CD4-positive, alpha-beta T cell treated with Interleukin-2 at 100 ng/mL for 4 hours (primary cell): Measurements from ENCODE around the gene ISOC2.
A peak's percentile ranks its signal among the peaks of the same experiment; 100 is the strongest.

ENCODE experiments used
- DNase-seq: peaks from one replicate; pipeline ENCODE4 v3.0.0-alpha.2; 2020; ENCODE audit warnings: low spot score

The ISOC2 gene

DNA sequence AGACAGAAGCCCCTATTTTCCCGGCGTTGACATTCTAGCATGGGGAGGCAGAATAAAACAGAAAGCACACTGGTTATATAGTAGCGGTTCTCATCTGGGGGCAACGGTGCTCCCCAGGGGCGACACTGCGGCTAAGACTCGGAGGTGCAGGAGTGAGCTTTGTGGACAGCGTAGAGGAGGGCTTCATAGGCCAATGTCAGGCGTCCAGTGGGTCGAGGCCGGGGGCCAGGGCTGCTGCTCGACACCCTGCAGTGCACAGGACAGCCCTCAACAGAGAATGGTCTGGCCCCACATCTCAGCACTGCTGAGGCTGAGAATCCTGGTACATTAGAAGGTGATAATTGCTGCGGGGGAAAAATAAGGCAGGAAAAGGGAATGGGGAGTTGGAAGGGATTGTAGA, 16.5 kb upstream of the ISOC2 start:
- DNase-seq = no peak

DNA sequence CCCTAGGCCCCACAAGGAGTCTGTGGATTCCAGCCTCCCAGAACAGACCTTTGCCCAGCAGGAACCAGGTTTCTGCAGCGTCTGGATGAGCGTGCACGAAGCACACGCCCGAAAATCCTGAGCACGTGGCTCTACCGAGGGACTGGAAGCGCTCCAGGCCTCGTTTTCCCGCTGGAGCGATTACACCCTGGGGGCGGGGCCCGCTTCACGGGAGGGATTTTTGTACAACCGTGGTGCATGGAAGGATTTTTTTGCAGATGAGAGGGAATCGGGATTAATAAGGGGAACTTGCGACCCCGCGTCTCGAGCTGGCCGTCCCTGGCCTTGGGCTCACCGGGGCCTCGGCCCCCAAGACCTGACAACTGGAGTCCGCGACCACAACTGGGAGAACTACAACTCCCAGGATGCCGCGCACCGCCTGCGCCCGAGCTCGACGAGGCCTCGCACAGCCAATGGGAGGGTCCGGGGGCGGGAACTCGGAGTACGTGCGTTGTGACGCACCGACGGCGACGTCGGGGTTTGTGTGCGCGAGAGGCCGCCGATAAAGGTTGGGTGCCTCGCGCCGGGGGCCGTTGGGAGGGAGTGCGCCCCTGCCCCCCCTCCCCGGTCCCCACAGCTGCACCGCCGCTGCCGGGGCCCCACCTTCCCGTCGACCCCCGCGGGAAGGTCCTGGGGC, 14.8 kb upstream of the ISOC2 start, which contains the start of gene ZNF628:
Gene ZNF628 (plus strand): TSS at position 518 of the 676 bp plus-strand sequence. CDS start 3,294 bp downstream, outside the sequence.
- DNase-seq = peak; percentile 98

- no peak for DNase-seq
These were observed 13.1 kb upstream of the ISOC2 start for GRCh38 chr19:55474269-55475265.

DNA sequence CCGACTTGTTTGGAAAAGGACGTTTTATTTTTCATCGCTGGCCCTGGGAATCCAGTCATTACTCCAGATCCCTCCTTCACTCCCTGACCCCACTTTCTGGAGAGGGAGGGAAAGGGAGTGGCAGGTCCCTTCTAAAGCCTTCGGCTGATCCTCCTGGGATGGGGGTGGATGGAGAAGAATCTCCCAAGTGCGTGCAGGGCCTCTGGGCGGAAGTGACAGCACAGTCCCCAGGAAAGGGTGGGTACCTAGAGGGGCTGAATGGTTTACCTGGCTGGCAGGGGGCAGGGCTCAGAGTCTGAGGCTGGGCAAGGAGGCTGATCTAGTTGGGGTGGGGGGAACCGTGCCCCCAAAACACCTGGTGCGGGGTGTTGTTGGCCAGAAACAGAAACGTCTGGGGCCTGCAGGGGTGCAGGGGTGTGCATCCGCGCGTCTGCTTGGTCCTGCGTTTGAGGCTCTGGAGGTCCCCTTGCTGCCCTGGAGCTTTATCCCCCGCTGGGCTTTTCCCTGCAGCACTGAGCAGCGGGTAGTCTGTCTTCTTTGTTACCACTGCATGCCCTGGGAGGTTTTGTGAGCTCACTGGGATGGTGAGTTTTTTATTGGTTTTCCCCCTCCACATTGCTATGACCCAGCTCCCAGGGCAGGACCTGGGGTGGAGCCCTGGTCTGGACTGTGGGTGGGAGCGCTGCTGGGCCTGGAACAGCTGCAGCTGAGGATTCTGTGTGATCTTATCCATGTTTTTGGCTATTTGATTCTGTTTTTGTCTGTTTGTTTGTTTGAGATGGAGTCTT, 12.0 kb upstream of the ISOC2 start:
- DNase-seq = no peak

GRCh38 chr19:55472463-55472862, 11.0 kb upstream of the ISOC2 start:
- DNase-seq = no peak

DNA sequence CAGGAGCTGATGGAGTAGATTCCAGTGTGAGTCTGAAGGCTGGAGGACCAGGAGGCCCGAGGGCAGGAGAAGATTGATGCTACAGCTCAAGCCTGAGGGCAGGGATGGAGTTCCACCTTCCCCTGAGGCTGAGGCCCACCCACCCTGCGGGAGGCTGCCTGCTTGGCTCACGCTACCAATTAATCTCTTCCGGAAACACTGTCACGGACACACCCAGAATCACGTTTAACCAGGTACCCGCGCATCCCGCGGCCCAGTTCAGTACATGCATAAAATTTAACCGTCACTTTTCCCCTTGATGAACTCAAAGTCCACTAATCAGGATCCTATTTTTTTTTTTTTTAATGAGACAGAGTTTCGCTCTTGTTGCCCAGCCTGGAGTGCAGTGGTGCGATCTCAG, 9.8 kb upstream of the ISOC2 start:
- no peak for DNase-seq

DNA sequence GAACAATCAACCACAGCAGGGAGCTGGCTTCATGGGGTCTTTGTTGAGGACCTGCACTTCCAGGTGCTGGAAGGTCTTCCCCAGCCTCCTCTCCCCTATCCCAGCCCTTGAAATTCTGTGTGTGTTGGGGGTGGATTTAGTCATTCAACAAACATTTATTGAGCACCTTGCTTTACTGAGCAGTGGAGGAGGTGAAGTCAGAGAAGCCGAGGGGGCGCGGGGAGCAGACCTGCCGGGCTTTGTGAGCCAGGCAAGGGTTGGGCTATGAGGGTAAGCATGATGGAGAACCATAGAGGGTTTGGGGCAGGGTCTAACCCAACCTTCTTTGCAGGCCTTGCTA, 6.6 kb upstream of the ISOC2 start:
- no peak for DNase-seq

- DNase-seq = peak; percentile 65
These were observed 6.0 kb upstream of the ISOC2 start for GRCh38 chr19:55467236-55468053.

GRCh38 chr19:55466241-55466614, 4.8 kb upstream of the ISOC2 start:
- DNase-seq = no peak

DNA sequence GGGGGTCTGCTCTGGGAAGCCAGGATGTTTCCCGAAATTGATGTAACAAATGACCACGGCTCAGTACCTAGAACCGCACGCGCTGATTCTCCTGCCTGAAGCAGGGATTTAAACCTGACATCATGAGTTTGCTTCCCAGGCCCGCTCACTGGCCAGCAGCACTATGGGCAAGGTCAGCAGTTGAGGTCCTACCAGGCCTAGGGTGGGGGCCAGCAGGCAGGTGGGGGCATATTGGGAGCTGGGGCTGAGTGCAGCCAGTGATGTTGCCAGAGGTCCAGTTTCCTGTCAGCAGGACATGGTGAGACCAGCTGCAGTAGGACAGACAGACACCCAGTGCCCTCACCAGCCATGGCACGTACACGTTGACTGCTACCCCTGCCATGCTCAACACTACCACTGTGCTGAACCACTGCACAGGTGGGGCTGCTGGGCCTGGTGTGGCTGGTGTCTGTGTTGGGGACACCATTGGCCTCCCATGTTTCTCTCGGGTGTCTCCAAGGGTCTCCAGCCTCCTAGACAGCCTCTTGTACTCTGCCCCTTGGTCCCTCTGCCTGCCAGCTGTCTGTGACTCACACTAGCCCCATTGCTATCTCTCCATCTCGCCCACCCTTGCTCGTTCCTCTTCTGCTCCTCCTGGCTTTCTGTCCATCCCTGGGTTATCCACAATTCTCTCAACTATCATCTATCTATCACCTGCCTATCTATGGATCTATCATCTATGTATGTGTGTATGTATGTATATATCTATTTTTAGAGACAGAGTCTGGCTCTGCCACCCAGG, 4.2 kb upstream of the ISOC2 start:
- DNase-seq = no peak

DNA sequence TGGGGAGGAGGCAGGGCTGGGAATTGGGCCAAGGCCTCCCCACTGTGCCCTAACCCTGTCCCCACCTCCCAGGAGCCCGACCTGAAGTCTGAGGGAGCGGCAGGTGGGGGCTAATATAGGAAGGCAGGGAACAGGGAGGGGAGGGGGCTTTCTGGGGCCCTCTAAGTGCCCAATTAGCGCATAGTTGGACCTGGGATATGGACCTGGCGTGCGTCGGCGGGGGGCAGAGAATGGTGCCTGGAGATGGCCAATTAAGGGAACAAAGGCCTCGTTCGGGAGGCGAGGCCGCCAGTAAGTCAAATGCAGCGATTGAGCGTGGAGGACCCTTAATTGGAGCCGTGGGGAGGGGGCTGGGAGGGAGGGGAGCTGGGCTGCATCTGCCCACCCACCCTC, 3.2 kb upstream of the ISOC2 start, which contains the start of gene C19orf85:
Gene C19orf85 (minus strand): TSS at position 90 of the 393 bp plus-strand sequence. CDS start 197 bp downstream, outside the sequence.
- no peak for DNase-seq

DNA sequence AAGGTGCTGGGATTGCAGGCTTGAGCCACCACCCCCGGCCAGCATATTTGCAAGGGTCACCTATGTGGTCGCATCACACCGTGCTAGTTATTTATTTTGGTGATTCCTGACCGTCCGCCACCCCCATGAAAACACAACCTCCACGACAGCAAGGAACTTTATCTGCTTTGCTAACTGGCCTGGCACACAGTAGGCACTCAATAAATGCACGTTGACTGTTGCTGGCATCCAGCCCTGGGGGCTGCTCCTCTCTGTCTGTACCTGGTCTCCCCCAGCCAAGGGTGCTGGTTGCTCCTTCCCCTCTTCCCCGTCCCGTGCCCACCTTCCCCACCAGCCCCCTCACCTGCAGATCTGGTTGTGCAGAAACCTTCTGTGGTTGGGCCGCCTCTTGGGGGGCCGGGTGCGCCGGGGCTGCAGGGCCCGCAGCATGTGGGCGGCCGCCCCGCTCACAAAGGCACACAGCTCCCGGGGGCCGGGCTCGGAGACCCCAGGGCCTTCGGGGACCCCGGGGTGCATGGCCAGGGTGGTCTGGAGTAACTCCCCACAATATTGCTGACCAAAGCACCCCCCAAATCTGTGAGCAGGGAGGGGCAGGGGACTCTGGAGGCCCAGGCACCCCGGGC, 2.7 kb upstream of the ISOC2 start:
- no peak for DNase-seq

- no peak for DNase-seq
These were observed 2.2 kb upstream of the ISOC2 start for GRCh38 chr19:55463583-55464031.

DNA sequence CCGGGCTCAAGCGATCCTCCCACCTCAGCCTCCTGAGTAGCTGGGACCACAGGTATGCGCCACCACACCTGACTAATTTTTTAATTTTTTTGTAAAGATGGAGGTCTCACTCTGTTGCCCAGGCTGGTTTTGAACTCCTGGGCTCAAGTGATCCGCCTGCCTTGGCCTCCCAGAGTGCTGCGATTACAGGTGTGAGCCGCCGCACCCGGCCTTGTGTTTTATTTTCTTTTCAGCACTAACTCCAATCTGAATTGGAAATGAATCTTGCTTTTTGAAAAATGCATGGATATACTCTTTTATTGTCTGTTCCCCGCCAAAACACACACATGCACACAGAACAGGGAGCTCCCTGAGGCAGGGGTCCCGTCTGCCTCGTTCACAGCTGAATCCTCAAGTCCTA, 1.3 kb upstream of the ISOC2 start:
- DNase-seq = no peak

DNA sequence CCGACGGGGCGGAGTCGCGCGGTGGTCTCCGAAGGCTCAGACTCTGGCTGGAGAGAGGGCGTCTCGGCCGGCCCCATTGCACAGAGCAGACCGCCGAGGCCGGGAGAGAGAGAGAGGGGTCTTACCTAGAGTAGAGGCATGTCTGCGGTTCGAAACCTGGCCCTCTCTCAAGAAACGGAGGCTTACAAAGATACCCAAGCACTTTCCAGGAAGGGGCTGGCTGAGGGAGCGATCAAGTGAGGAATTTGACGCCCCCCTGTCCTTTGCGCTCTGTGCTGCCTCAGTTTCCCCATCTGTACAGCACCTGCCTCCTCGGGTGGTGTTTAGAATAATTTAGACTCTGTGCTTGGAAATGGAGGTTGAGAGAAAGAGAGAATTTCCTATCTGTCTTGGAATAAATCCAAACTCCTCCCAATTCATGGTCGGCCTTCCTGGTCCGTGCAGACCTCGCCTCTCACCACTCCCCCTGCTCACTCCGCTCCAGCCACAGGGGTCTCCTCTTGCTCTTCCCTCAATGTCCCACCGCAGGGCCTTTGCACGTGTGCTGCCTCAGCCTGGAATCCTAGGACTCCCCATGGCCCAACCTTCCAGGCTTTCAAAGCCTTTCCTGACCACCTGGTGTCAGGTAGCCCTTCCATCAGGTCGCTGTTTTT, 658 bp upstream of the ISOC2 start:
- DNase-seq = no peak

DNA sequence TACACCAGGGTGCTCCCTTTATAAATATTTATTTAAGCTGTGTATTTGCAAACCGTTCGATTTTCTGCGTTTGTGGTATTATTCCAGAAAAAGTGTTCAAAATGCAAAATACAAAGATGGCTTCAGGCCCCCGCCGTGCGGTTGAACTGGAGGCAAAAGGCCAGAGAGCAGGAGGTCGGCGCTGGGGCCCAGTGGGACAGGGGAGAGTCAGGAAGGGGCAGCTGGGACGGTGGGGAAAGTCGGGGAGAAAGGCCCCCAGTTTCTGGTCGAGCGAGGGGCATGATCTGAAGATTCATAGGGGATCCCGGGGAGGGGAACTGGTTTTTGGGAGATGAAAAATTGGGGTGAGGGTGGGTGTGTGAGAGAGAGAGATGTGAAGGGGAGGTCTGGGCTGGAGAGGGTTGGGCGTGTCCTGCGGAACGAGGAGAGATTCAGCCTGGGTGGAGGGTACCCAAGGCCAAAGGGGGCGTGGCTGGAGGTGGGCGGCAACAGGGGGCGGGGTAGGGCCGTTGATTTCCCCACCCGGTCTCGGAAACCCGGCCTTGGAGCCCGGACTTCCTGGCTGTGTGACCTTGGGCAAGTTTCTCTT, 678 bp downstream of the ISOC2 start:
- no peak for DNase-seq

DNA sequence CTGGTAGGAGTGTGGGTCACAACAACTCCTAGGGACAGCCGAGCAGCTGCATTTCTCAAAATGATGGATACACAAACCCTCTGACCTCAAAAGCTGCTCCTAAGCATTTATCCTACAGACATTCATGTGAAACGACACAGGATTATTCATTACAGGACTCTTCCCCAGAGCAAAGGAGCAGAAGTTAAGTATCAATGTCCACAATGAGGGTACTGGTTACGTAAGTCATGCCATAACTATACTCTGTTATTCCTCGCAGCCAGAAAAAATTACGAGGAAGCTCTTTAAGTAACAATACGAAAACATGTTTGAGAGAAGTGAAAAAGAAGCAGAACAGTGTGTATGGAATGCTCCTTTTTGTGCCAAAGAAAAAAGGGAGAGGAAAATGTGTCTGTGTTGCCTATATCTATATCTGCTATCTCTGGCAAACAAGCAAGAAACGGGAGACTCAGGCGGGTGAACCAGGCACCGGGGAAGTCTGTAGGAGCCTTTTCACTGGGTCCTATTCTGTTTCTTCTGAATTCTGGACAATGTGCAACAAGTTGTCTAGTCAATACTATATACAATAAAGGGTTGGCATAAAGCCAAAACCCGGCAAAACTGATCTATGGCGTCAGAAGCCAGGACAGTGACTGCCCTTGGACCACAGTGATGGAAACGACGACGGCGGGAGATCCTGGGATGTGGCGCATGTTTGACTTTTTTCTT, 1.3 kb downstream of the ISOC2 start:
- no peak for DNase-seq

- DNase-seq = no peak
These were observed 1.9 kb downstream of the ISOC2 start for GRCh38 chr19:55459551-55459949.
